Esophagus mucosa (tissue), 1 donor: Measurements from ENCODE around the gene JAM2. TPM values are rescaled to one million over a fixed set of nuclear protein-coding genes. Genes with fewer than 3 reads are reported as not detected.

ENCODE experiments used
- ATAC-seq: fragments of 200-7000 bp; cut with Tn5 transposase; one replicate; pipeline ENCODE4 v1.9.1; 2020
- total RNA-seq: library from RNA; stranded (reverse); gene quantifications from one replicate; pipeline ENCODE4 v1.2.4, GENCODE V29; 2023
- donor health status: DM: yes; HTN: yes; CAD: no.

Gene JAM2
- total RNA-seq, 1 donor from 2014 or later = 4.3 TPM

GRCh38 chr21:25721987-25722386 lies 82.9 kb downstream of the JAM2 start:
- no peak for ATAC-seq

GRCh38 chr21:25722631-25723030 lies 83.6 kb downstream of the JAM2 start:
- no peak for ATAC-seq

GRCh38 chr21:25732091-25732760 lies 93.2 kb downstream of the JAM2 start:
- no peak for ATAC-seq

- peak; percentile 32 for ATAC-seq
These were observed 95.0 kb downstream of the JAM2 start for GRCh38 chr21:25733859-25734653.

- no peak for ATAC-seq
These were observed 95.5 kb downstream of the JAM2 start for GRCh38 chr21:25734654-25734903.

GRCh38 chr21:25734904-25735645 lies 96.0 kb downstream of the JAM2 start, which contains the start of the genes ATP5PF and GABPA:
Gene ATP5PF (minus strand): TSS chr21:25734904. CDS start chr21:25729794, 5,110 bp downstream.
Gene GABPA (plus strand): TSS chr21:25734972. CDS start chr21:25741599, 6,627 bp downstream.
- ATAC-seq = peak; percentile 99

- ATAC-seq = peak; percentile 1
These were observed 96.9 kb downstream of the JAM2 start for GRCh38 chr21:25735646-25736597.

- ATAC-seq = no peak
These were observed 98.4 kb downstream of the JAM2 start for GRCh38 chr21:25737421-25737820.

GRCh38 chr21:25742900-25743299 lies 103.8 kb downstream of the JAM2 start:
- ATAC-seq = peak; percentile 97

GRCh38 chr21:25744854-25745253 lies 105.8 kb downstream of the JAM2 start:
- no peak for ATAC-seq

GRCh38 chr21:25750085-25750484 lies 111.0 kb downstream of the JAM2 start:
- no peak for ATAC-seq

GRCh38 chr21:25752416-25752815 lies 113.4 kb downstream of the JAM2 start:
- no peak for ATAC-seq

GRCh38 chr21:25756190-25756932 lies 117.3 kb downstream of the JAM2 start:
- ATAC-seq = no peak

- ATAC-seq = no peak
These were observed 118.5 kb downstream of the JAM2 start for GRCh38 chr21:25757531-25757930.

- no peak for ATAC-seq
These were observed 120.5 kb downstream of the JAM2 start for GRCh38 chr21:25759573-25759972.

GRCh38 chr21:25760061-25760460 lies 121.0 kb downstream of the JAM2 start:
- no peak for ATAC-seq

- no peak for ATAC-seq
These were observed 121.6 kb downstream of the JAM2 start for GRCh38 chr21:25760677-25761076.

GRCh38 chr21:25764065-25764464 lies 125.0 kb downstream of the JAM2 start:
- ATAC-seq = no peak
